ENCODE data around the gene KLHL29. TPM values are rescaled to one million over a fixed set of nuclear protein-coding genes. Genes with fewer than 3 reads are reported as not detected.

Gene KLHL29
- total RNA-seq, 4 donors from 2014 or later: 39.6 to 52.0 (median 40.4) TPM

DNA sequence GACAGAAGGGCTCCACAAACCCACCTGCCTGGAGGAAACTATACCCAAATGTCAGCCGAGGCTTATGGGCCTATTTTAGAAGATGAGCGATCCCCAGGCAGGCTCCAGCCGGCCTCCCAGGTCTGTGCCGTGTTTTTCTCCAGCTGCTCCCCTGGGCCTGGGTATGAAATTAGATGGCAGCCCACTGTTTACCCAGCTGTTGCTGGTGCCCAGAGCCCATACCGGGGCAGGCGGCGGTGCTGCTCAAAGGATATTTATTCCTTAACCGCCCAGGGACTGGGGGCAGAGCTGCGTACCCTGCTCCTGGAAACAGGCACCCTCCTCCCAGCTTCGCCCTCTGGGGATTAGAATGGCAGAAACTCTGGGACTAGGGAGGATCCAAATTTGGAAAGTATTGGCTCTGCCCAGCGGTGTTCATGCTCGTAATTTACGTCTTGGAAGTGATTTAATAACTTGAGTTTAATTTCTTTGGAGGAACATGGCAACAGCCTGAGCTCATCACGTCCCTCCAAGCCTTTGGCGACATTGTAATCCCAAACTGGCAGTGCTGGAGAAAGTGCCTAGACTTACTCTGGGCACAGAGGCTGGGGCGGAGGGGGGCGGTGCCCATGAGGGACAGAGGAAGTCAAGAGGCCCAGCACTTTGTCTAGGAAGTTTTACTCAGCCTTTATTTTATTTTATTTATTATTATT lies 199.2 kb downstream of the KLHL29 start:
- no peak for DNase-seq (ENCODE audit: low spot score in 2 of 2)
- H3K27me3 ChIP-seq: no peaks in the 10 kb centered on the region
- no peak overlapping the region for H3K4me3 ChIP-seq
- peaks cover 0 to 54% (median 13%) of the 10 kb centered on the region in 4 donors for H3K4me1 ChIP-seq
- H3K9me3 ChIP-seq: no peaks in the 10 kb centered on the region
- peak in 1 of 2 donors; percentile 6 for TF ChIP-seq EP300 (IDR thresholded peaks at IDR 0.05)
- TF ChIP-seq, protein P1, sequence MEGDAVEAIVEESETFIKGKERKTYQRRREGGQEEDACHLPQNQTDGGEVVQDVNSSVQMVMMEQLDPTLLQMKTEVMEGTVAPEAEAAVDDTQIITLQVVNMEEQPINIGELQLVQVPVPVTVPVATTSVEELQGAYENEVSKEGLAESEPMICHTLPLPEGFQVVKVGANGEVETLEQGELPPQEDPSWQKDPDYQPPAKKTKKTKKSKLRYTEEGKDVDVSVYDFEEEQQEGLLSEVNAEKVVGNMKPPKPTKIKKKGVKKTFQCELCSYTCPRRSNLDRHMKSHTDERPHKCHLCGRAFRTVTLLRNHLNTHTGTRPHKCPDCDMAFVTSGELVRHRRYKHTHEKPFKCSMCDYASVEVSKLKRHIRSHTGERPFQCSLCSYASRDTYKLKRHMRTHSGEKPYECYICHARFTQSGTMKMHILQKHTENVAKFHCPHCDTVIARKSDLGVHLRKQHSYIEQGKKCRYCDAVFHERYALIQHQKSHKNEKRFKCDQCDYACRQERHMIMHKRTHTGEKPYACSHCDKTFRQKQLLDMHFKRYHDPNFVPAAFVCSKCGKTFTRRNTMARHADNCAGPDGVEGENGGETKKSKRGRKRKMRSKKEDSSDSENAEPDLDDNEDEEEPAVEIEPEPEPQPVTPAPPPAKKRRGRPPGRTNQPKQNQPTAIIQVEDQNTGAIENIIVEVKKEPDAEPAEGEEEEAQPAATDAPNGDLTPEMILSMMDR (IDR thresholded peaks at IDR 0.05): no peak
- H3K36me3 ChIP-seq: peaks cover 0 to 4% (median 0%) of the 10 kb centered on the region in 3 donors
- peak overlapping the region in 2 of 4 donors; percentile 49 to 65 for H3K27ac ChIP-seq
- WGBS, 2 donors: 85 to 89% methylated on average over 17 of the region's 17 CpGs

DNA sequence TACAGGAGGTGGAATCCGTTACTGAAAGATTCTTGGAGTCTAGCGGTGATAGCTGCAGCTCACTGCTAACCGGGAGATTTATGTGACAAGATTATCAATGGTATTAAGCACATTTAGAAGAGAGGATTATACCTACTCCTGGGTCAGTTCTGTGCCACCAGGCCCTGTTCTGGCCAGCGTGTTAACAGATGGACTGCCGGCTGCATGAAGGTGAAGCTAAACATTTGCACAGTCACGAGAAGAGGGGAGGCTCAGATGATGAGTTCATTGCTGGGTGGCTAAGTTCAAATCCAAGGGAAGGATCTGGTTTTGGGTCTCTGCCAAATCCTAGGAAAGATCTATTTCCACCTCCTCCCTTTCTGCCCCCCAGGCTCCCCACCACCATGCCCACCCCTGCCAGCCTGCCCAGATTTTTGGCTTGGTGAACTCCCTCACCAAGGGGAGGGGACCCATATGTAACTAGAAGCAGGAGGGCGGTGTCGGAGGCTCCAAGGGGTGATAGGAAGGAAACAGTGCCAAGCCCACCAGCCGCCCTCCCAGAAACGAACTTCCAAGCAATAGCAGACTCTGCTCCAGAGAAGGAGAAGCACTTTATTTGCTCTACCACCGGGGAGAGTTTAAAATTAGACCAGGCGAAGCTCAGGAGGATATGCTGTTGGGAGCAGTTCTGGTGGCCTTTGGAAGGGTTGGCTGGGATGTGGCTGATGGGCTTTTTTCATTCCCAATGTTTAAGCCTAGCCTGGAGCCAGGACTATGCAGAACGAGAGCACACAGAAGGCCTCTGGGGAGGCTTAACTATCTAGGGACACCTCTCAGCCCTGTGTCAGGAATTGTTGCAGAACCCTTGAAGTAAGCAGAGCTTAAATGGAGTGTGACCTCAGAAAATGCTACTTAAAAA lies 200.5 kb downstream of the KLHL29 start:
- DNase-seq (ENCODE audit: low spot score in 2 of 2): no peak
- H3K27ac ChIP-seq: peak overlapping the region in 2 of 4 donors; percentile 62 to 65
- H3K27me3 ChIP-seq: no peaks in the 10 kb centered on the region
- WGBS, 2 donors: 69 to 71% methylated on average over 13 of the region's 13 CpGs
- no peaks in the 10 kb centered on the region for H3K9me3 ChIP-seq
- TF ChIP-seq, protein P1 (IDR thresholded peaks at IDR 0.05): no peak
- TF ChIP-seq POLR2A (IDR thresholded peaks at IDR 0.05): no peak
- TF ChIP-seq EP300 (IDR thresholded peaks at IDR 0.05): no peak
- H3K4me3 ChIP-seq: no peak overlapping the region
- H3K36me3 ChIP-seq: peaks cover 0 to 4% (median 0%) of the 10 kb centered on the region in 3 donors
- peaks cover 0 to 60% (median 18%) of the 10 kb centered on the region in 4 donors for H3K4me1 ChIP-seq

DNA sequence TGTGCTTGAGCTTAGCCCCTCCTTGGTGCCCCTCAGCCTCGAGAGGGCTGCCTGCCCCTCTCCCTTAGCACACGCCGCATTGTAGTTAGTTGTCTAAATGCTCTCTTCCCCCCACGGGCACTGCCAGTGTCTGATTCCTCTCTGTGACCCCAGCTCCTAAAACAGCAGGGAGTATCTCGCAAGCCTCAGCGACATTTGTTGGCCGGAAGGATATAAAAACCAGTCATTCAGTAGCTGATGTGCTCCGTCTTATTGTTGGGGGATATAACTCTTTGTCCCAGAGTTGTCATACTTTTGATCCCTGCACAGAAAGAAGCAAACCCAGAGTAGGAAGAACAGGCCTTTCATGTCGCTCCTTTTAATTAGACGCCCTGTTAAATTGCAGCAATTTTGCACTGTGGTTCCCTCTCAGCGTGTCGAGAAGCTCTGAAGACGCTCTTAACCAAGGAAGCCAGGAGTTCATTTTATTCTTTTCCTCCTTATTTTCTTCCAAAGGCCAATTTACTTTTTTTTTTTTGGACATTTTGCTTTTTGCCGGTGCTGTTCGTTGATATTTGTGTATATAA lies 201.8 kb downstream of the KLHL29 start:
- Histone ChIP-seq H3K4me3 (no peak overlapping the region), H3K9me3 (no peaks in the 10 kb centered on the region), H3K36me3 (peaks cover 0 to 4% (median 0%) of the 10 kb centered on the region in 3 donors), H3K27me3 (no peaks in the 10 kb centered on the region), H3K4me1 (peaks cover 0 to 73% (median 24%) of the 10 kb centered on the region in 4 donors), H3K27ac (peak overlapping the region in 3 of 4 donors; percentile 10 to 85 (median 84))
- no peak for TF ChIP-seq POLR2A (IDR thresholded peaks at IDR 0.05)
- TF ChIP-seq, protein P1 (IDR thresholded peaks at IDR 0.05): no peak
- TF ChIP-seq EP300 (IDR thresholded peaks at IDR 0.05): no peak
- no peak for DNase-seq (ENCODE audit: low spot score in 2 of 2)
- WGBS, 2 donors: 58 to 65% methylated on average over 15 of the region's 15 CpGs

DNA sequence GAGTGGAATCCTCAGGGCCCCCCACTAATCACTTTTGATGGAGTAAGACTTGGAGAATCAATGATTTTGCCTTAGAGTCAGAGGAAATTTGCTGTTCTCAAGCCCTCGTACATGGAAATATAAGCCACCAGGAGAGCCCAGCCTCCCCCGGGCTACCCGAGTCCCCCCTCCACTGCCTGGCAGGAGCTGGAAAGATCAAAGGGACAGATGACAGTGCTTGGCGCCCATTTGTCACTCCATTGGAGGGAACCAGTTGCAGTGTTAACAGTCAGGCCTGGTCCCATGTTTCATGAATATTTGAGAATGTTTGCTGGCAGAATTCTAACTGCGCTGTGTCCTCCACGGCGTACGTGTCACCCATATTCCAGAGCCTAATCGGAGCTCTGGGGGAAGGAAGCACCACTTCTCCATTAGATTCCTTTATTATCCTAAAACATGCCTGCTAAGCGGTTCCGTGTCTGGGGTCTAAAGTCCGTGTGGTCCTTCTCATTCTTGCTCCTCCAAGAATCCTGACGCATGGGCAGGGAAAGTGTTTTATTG lies 202.4 kb downstream of the KLHL29 start:
- no peak for DNase-seq (ENCODE audit: low spot score in 2 of 2)
- Histone ChIP-seq H3K27me3 (no peaks in the 10 kb centered on the region), H3K4me1 (peaks cover 0 to 79% (median 28%) of the 10 kb centered on the region in 4 donors), H3K36me3 (peaks cover 0 to 4% (median 0%) of the 10 kb centered on the region in 3 donors), H3K4me3 (no peak overlapping the region), H3K27ac (peak overlapping the region in 3 of 4 donors; percentile 3 to 85 (median 84)), H3K9me3 (no peaks in the 10 kb centered on the region)
- WGBS, 2 donors: 76 to 82% methylated on average over 13 of the region's 13 CpGs
- TF ChIP-seq POLR2A (IDR thresholded peaks at IDR 0.05): no peak
- TF ChIP-seq EP300 (IDR thresholded peaks at IDR 0.05): no peak
- TF ChIP-seq, protein P1 (IDR thresholded peaks at IDR 0.05): no peak

Data from tibial nerve (tissue), 4 donors.